Hepatocyte (in vitro differentiated cells): ENCODE measurements around the gene HCRTR2.

Experiments
- EZH2 ChIP-seq: fragments of 200-600 bp; sonication (generic); IDR thresholded peaks from 2 replicates; pipeline ENCODE4 v1.6.1; 2016; ENCODE audit warnings: antibody characterized with exemption, mild to moderate bottlenecking, borderline replicate concordance
- EZH2phosphoT487 ChIP-seq: fragments of 200-600 bp; sonication (generic); IDR thresholded peaks from one replicate; pipeline ENCODE4 v1.6.1; 2018; ENCODE audit warnings: antibody characterized with exemption, mild to moderate bottlenecking, low read depth, moderate library complexity; ENCODE audit not compliant: unreplicated experiment, severe bottlenecking
- TF ChIP-seq, protein P1 (sequence below): fragments of 200-600 bp; sonication (generic); IDR thresholded peaks from 2 replicates; pipeline ENCODE4 v1.5.1; 2016; ENCODE audit warnings: antibody characterized with exemption, mild to moderate bottlenecking; ENCODE audit not compliant: poor library complexity

DNA sequence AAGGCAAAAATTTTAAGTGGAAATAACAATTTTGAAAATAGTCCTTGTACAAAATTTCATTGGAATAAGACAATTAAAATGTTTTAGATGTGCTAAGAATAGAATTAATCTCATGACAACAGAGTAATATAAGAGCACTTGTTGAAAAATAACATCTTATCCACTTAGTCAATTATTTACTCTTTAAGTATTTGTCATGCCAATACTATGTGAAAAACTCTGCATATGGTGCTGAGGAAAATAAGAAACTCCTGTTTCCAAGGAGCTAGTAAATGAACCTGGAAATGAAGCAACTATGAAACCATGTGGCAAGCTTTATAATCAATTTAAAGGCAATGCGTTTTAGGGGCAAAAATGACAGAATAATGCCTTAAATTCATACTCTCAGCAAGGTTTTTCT lies 42.7 kb upstream of the HCRTR2 start:
- TF ChIP-seq, protein P1, sequence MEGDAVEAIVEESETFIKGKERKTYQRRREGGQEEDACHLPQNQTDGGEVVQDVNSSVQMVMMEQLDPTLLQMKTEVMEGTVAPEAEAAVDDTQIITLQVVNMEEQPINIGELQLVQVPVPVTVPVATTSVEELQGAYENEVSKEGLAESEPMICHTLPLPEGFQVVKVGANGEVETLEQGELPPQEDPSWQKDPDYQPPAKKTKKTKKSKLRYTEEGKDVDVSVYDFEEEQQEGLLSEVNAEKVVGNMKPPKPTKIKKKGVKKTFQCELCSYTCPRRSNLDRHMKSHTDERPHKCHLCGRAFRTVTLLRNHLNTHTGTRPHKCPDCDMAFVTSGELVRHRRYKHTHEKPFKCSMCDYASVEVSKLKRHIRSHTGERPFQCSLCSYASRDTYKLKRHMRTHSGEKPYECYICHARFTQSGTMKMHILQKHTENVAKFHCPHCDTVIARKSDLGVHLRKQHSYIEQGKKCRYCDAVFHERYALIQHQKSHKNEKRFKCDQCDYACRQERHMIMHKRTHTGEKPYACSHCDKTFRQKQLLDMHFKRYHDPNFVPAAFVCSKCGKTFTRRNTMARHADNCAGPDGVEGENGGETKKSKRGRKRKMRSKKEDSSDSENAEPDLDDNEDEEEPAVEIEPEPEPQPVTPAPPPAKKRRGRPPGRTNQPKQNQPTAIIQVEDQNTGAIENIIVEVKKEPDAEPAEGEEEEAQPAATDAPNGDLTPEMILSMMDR = no peak
- TF ChIP-seq EZH2 (no peak), EZH2phosphoT487 (no peak)
